ENCODE data around the gene PRR16.

DNA sequence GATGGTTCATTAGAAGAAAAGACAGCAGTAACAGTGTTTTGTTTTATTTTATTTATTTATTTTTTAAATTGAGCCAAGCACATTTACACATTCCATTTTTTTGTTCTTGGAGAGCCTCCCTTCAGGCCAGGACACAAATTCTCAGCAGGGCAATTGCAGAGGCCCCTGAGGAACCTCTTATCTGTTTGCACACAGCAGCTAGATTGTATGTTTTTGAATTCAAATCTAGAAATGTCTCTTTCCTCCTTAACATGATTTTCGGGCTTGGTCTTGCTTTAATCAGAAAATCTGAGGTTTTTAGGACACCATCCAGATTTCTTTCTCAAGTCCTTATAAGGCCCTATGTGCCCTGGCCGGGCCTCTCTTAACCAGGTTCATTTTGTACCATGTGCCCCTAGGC, 76.0 kb downstream of the PRR16 start:
- TF ChIP-seq CTCF (IDR thresholded peaks at IDR 0.05) (no peak), POLR2AphosphoS5 (IDR thresholded peaks at IDR 0.05; ENCODE audit: insufficient read depth in 1 of 2, low read depth in 1 of 2) (no peak), POLR2A (IDR thresholded peaks at IDR 0.05) (no peak)
